Ovary (tissue), 3 donors: ENCODE data around the gene ARPC2.

ENCODE experiments used
- POLR2A ChIP-seq: fragments of 450-650 bp; IDR thresholded peaks from one replicate; pipeline ENCODE4 v1.6.1; 2017; ENCODE audit warnings: antibody characterized with exemption, mild to moderate bottlenecking, moderate library complexity
- TF ChIP-seq, protein P1 (sequence below), 3 donors: fragments of 450-650 bp in 2 of 3; fragments of 200-600 bp in 1 of 3; IDR thresholded peaks; one replicate each; pipeline versions ENCODE4 v1.5.1 to v1.8.0; 2016 to 2022; ENCODE audit warnings: antibody characterized with exemption in 3 of 3, mild to moderate bottlenecking in 1 of 3
- donor health status: DM: no; HTN: no; CAD: no.

DNA sequence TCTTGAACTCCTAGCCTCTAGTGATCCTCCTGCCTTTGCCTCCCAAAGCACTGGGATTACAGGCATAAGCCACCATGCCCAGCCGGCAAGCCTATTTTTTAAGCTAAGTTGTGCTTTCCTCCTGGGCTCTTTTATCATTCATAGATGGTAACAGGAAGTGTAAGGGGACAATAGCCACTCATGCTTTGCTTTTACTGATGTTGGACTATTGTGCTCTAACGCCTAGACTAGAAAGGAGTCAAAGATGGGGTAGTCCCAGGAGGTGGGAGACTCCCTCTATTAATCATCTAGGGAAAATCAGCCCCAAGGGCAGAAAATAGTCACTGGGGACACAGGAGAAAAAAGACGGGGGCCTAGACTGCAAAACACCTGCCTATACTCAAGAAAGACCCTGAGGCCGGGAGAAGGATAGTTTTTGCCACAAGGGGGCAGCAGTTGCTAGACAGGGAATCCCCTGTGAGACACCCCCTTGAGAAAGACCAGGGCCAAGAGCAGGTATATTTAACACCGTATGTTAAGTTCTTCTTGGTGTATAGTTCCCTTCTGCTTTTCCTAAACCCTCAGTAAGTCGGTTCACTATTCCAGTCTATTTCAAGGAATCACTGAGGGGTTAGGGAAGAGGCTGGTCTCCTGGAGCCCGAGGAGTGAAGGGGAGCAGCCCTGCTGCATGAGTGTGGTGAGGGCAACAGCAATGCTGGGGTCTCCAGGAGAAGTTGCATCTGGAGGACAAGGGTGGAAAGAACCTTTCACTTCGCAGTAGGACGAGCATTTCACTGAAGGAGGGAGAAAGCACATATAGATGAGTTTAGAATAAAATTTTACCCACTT lies 48.1 kb upstream of the ARPC2 start:
- TF ChIP-seq, protein P1, sequence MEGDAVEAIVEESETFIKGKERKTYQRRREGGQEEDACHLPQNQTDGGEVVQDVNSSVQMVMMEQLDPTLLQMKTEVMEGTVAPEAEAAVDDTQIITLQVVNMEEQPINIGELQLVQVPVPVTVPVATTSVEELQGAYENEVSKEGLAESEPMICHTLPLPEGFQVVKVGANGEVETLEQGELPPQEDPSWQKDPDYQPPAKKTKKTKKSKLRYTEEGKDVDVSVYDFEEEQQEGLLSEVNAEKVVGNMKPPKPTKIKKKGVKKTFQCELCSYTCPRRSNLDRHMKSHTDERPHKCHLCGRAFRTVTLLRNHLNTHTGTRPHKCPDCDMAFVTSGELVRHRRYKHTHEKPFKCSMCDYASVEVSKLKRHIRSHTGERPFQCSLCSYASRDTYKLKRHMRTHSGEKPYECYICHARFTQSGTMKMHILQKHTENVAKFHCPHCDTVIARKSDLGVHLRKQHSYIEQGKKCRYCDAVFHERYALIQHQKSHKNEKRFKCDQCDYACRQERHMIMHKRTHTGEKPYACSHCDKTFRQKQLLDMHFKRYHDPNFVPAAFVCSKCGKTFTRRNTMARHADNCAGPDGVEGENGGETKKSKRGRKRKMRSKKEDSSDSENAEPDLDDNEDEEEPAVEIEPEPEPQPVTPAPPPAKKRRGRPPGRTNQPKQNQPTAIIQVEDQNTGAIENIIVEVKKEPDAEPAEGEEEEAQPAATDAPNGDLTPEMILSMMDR (IDR thresholded peaks at IDR 0.05), result peak in 1 of 3 donors; percentile 6
- TF ChIP-seq POLR2A, result no peak
